Keratinocyte (primary cell): ENCODE measurements around the gene BGN. TPM values are rescaled to one million over a fixed set of nuclear protein-coding genes. Genes with fewer than 3 reads are reported as not detected.

Experiments used
- DNase-seq: peaks from one replicate; pipeline ENCODE4 v3.0.0-alpha.2; 2011; ENCODE audit warnings: low read depth, missing footprints, low spot score
- FAIRE-seq: peaks from 2 replicates; lab custom pipeline; 2011; peaks lifted over from hg19 to GRCh38; lab: Jason Lieb, UNC
- H2AFZ ChIP-seq: 2 replicates; pipeline ENCODE4 v1.6.0; 2012; ENCODE audit warnings: low read length, control low read depth, inconsistent platforms; ENCODE audit not compliant: control insufficient read depth
- H3K27ac ChIP-seq: 2 replicates; pipeline ENCODE4 v1.5.1; 2011; ENCODE audit warnings: low read length; ENCODE audit not compliant: control insufficient read depth, insufficient read depth
- H3K27me3 ChIP-seq: 3 replicates; pipeline ENCODE4 v1.6.0; 2011; ENCODE audit warnings: low read length; ENCODE audit not compliant: control insufficient read depth, insufficient read depth; ENCODE audit errors: extremely low read depth
- H3K36me3 ChIP-seq, 2 experiments: 2 replicates in 1 of 2; 3 replicates in 1 of 2; pipeline ENCODE4 v1.5.1; 2011; ENCODE audit warnings: low read length in 2 of 2, mild to moderate bottlenecking in 1 of 2; ENCODE audit not compliant: control insufficient read depth in 2 of 2, insufficient read depth in 2 of 2; ENCODE audit errors: extremely low read depth in 1 of 2
- H3K4me1 ChIP-seq: 3 replicates; pipeline ENCODE4 v1.5.1; 2011; ENCODE audit warnings: low read length; ENCODE audit not compliant: control insufficient read depth, insufficient read depth; ENCODE audit errors: extremely low read depth
- H3K4me2 ChIP-seq: 3 replicates; pipeline ENCODE4 v1.6.0; 2011; ENCODE audit warnings: low read depth, low read length; ENCODE audit not compliant: control insufficient read depth, insufficient read depth; ENCODE audit errors: extremely low read depth
- H3K4me3 ChIP-seq, 3 experiments: fragments of 200-600 bp in 1 of 3; sonication (generic) in 1 of 3; 2 replicates in 2 of 3; 3 replicates in 1 of 3; pipeline ENCODE4 v1.5.1; 2011 to 2016; ENCODE audit warnings: low read length in 3 of 3, mild to moderate bottlenecking in 3 of 3, control low read depth in 2 of 3, inconsistent platforms in 1 of 3, low read depth in 1 of 3, mixed read lengths in 1 of 3, mixed run types in 1 of 3, moderate library complexity in 1 of 3; ENCODE audit not compliant: control insufficient read depth in 2 of 3, insufficient read depth in 2 of 3; ENCODE audit errors: extremely low read depth in 1 of 3
- H3K79me2 ChIP-seq: 2 replicates; pipeline ENCODE4 v1.6.0; 2012; ENCODE audit warnings: low read length; ENCODE audit not compliant: control insufficient read depth, insufficient read depth
- H3K9ac ChIP-seq: 3 replicates; pipeline ENCODE4 v1.6.0; 2011; ENCODE audit warnings: low read length; ENCODE audit not compliant: control insufficient read depth, insufficient read depth; ENCODE audit errors: extremely low read depth
- H3K9me1 ChIP-seq: 3 replicates; pipeline ENCODE4 v1.6.0; 2011; ENCODE audit warnings: low read length; ENCODE audit not compliant: control insufficient read depth, insufficient read depth; ENCODE audit errors: extremely low read depth
- H3K9me3 ChIP-seq: 2 replicates; pipeline ENCODE4 v1.5.1; 2012; ENCODE audit warnings: low read depth, low read length; ENCODE audit not compliant: control insufficient read depth
- H4K20me1 ChIP-seq: 3 replicates; pipeline ENCODE4 v1.6.0; 2011; ENCODE audit warnings: low read length; ENCODE audit not compliant: control insufficient read depth, insufficient read depth; ENCODE audit errors: extremely low read depth
- CTCF ChIP-seq, 3 experiments: IDR thresholded peaks in 1 of 3; conservative IDR thresholded peaks in 1 of 3; optimal IDR thresholded peaks in 1 of 3; 2 replicates in 2 of 3; 3 replicates in 1 of 3; pipeline versions ENCODE3 to v1.5.1; 2011; ENCODE audit warnings: low read length in 3 of 3, mild to moderate bottlenecking in 3 of 3, moderate library complexity in 2 of 3, control low read depth in 1 of 3, inconsistent platforms in 1 of 3; ENCODE audit not compliant: insufficient read depth in 2 of 3; ENCODE audit errors: extremely low read depth in 1 of 3
- EZH2 ChIP-seq: IDR thresholded peaks from one replicate; pipeline ENCODE4 v1.6.1; 2012; ENCODE audit warnings: inconsistent platforms, mild to moderate bottlenecking, low read length, moderate library complexity
- dilution Hi-C: fragments of 300-500 bp; cut with MboI; formaldehyde crosslinking; loops from one replicate; pipeline ENCODE4 v1.7.0; 2020; ENCODE audit warnings: low sequenced_read_pairs; ENCODE audit not compliant: extremely low pct_ligation_motif_present
- polyA plus RNA-seq, 5 experiments: library from polyadenylated mRNA; depleted of rRNA in 3 of 5; stranded (reverse) in 3 of 5; stranded (forward) in 1 of 5; unstranded in 1 of 5; fragments of >200 nt; gene quantifications; 1 replicate in 1 of 5; 2 replicates in 3 of 5; 3 replicates in 1 of 5; pipeline versions ENCODE4 v1.2.1 to v1.2.3, GENCODE V29; 2011 to 2012; ENCODE audit warnings: missing spikeins in 2 of 5, low read depth in 1 of 5, low replicate concordance in 1 of 5

The BGN gene
- polyA plus RNA-seq, 1 donor (not counting 4 experiments of a cell fraction or from before 2014, with no cell fraction given) = 0.07 TPM

- H3K4me3 ChIP-seq = no peak overlapping the region
- no peaks in the 10 kb centered on the region for H3K4me1 ChIP-seq
- no peaks in the 10 kb centered on the region for H3K79me2 ChIP-seq
- no peak for DNase-seq
- H3K36me3 ChIP-seq = no peaks in the 10 kb centered on the region
- dilution Hi-C loops = no loop called here
- no peaks in the 10 kb centered on the region for H3K9me1 ChIP-seq
- no peaks in the 10 kb centered on the region for H4K20me1 ChIP-seq
- no peak overlapping the region for H3K4me2 ChIP-seq
- no peak overlapping the region for H3K9ac ChIP-seq
- no peaks in the 10 kb centered on the region for H3K9me3 ChIP-seq
- no peak for TF ChIP-seq CTCF (optimal IDR thresholded peaks at IDR 0.05 in 1 of 3, IDR thresholded peaks at IDR 0.05 in 1 of 3, conservative IDR thresholded peaks at IDR 0.05 in 1 of 3; ENCODE audit: extremely low read depth in 1 of 3, insufficient read depth in 2 of 3, low read length in 3 of 3)
- TF ChIP-seq EZH2 = no peak
- H2AFZ ChIP-seq = no peak overlapping the region
- no peak overlapping the region for H3K27ac ChIP-seq
- FAIRE-seq = no peak
- peaks cover 3% of the 10 kb centered on the region for H3K27me3 ChIP-seq
Measured at GRCh38 chrX:153475751-153476281, 19.0 kb upstream of the BGN start.

- Histone ChIP-seq H2AFZ (no peak overlapping the region), H3K4me3 (no peak overlapping the region), H3K79me2 (no peaks in the 10 kb centered on the region), H3K9ac (no peak overlapping the region), H4K20me1 (no peaks in the 10 kb centered on the region), H3K4me1 (peaks cover 5% of the 10 kb centered on the region), H3K27ac (no peak overlapping the region), H3K27me3 (peaks cover 3% of the 10 kb centered on the region), H3K36me3 (no peaks in the 10 kb centered on the region), H3K9me3 (no peaks in the 10 kb centered on the region), H3K4me2 (no peak overlapping the region), H3K9me1 (no peaks in the 10 kb centered on the region)
- FAIRE-seq (no peak), DNase-seq (no peak)
- dilution Hi-C loops = no loop called here
- TF ChIP-seq EZH2 = no peak
- no peak for TF ChIP-seq CTCF (optimal IDR thresholded peaks at IDR 0.05 in 1 of 3, IDR thresholded peaks at IDR 0.05 in 1 of 3, conservative IDR thresholded peaks at IDR 0.05 in 1 of 3; ENCODE audit: extremely low read depth in 1 of 3, insufficient read depth in 2 of 3, low read length in 3 of 3)
Measured at GRCh38 chrX:153476666-153477363, 18.0 kb upstream of the BGN start.
